Hematopoietic multipotent progenitor cell treated with erythropoietin and hydrocortisone succinate and interleukin-3 and kit ligand, for 6 days (in vitro differentiated cells): ENCODE measurements around the gene DLK2.
A peak's percentile ranks its signal among the peaks of the same experiment; 100 is the strongest.
"Not testable (repeated sequence)": the region's sequence is repeated elsewhere in the genome, so short reads cannot be mapped to it uniquely, and the experiment has no call there.

Source experiments
- DNase-seq: peaks from one replicate; pipeline ENCODE4 v3.0.0-alpha.2; 2015

The DLK2 gene, protein sequence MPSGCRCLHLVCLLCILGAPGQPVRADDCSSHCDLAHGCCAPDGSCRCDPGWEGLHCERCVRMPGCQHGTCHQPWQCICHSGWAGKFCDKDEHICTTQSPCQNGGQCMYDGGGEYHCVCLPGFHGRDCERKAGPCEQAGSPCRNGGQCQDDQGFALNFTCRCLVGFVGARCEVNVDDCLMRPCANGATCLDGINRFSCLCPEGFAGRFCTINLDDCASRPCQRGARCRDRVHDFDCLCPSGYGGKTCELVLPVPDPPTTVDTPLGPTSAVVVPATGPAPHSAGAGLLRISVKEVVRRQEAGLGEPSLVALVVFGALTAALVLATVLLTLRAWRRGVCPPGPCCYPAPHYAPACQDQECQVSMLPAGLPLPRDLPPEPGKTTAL

DNA sequence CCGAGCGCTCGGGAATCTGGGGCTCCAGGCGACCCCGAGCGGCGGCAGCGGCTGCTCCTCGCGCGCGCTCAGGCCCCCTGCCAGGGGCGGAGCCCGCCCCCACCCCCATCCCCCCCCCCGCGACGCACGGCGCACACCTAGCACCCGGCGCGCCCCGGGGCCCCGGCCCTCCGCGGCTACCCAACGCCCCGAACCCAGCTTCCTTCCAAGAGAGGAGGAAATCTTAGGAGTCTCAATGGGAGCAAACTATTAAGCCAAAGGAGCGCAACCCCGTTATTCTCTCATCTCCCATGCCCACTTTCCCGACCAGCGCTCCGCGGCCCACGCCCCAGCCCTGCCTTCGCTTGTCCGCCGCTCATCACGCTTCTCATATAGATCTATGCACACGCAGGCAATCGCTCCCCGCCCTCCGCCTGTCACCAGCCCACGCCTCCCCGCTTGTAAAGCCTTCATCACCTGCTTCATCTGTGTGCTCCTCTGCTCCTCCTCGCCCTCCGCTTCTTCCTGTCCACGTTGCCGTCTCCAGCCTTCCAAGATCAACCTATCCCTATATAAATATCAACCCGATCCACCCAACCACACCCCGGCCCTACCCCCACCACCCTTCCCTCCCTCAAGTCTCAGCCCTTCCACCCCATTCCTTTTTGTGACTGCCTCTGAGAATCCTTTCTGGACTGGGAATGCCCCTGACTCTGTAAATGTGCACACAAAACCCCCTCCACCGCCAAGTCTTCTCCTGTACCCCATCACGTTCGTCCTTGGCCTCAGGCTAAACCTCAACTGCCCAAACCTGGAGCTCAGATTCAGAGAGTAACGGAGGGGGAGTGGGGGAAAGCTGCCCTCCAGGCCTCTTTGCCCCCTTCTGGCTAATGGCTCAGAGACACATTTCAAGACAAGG is at the start of gene DLK2:
TSS of gene DLK2 (minus strand) at position 18 of the 898 bp plus-strand sequence. CDS start 723 bp downstream, outside the sequence.
- peak; percentile 60 for DNase-seq

DNA sequence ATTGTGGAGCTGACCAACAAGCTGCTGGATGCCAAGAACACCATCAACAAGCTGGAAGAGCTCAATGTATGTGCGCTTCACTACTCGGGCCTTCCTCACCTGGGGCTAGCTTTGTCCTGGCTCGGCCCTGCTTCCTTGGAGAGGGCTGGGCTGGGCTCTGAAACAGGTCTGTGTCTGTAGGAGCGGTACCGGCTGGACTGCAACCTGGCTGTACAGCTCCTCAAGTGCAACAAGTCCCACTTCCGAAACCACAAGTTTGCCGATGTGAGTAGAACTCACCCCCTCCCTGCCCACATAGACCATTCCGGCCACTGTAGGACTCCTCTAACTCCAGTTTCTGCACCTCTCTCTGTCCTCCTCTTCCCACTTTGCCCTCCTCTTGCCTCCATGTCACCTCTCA is 48.1 kb upstream of the DLK2 start:
- no peak for DNase-seq

DNA sequence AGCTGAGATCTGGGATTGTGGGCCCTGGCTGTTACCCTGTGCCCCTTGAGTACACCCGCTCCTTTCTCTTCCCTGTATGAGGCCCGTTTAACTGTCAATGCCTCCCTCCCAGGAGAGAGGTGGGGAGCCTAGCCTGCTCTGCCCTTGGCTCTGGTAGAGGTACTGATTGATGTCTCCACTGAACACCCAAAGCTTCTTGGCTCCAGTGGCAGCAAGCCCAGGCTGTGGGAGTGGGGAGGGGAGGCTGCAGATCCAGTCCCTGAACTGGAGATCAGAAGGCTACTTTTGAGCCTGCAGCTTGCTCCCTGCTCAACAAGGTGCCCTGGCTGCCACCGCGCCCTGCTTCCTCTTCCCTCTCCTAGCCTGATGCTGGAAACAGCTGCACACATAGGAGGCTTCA is 47.3 kb upstream of the DLK2 start:
- no peak for DNase-seq

DNA sequence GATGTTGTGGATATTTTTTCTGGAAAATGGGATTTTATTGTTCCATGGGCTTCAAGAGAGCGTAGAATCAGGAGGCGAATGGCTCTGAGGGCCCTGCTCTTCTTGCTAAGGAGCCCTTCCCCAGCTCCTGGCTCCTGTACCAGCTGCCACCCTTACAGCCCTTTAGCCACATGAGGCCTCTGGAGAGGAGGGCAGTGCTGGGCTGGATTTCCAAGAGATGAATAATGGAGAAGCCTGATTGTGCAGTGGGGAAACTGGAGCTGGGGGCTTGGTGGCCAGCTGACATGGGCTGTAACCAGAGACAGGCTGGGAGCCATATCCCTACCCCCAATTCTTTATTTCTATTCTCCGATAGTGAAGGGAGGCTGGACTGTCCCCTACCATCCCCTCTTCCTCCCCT is 45.6 kb upstream of the DLK2 start:
- no peak for DNase-seq

DNA sequence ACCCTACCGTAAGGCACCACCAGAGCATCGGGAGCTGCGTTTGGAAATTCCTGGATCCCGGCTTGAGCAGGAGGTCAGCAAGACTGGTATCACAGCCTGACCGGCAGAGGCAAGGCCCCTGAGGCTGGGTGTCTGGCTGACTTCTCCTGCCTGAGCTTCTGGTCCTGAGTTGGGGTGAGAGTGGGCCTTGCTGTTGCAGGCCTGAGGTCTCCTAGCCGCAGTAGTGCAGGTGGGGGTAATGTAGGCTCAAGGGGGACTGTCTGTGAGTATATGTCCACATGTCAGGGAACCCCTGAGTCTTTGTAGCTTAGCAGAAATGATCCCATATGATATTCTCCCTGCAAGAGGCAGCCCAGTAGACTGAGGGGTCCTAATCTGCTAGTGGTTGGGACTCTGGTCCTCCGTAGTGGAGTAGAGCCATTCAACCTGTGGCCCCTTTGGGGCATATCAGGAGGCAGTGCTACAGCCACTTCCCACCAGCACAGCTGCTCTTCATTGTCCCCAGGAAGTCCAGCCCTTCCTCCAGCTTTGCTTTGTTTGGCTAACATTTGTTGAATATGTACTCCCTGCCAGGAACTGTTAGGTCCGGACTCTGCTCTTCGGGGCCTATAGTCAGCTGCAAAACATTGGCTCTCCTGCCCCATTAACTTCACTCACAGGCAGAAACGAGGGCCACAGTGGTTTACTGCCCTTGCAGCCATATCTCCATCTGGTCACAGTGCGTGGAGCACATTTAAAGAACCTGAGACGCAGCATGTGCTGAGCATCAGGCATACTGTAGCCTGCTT is 43.9 kb upstream of the DLK2 start:
- DNase-seq, result no peak

DNA sequence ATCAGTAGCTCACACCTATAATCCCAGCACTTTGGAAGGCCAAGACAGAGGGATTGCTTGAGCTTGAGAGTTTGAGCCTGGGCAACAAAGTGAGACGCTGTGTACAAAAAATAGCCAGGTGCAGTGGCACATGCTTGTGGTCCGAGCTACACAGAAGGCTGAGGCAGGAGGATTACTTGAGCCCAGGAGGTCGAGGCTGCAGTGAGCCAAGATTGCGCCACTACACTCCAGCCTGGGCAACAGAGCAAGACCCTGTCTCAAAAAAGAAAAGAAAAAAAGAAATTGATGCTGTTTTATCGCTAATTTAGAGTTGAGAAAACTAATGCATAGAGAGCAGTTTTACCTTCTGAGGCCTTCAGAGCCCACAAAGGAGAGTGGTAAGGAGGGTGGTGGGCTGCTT is 42.9 kb upstream of the DLK2 start:
- not testable (repeated sequence) for DNase-seq

DNA sequence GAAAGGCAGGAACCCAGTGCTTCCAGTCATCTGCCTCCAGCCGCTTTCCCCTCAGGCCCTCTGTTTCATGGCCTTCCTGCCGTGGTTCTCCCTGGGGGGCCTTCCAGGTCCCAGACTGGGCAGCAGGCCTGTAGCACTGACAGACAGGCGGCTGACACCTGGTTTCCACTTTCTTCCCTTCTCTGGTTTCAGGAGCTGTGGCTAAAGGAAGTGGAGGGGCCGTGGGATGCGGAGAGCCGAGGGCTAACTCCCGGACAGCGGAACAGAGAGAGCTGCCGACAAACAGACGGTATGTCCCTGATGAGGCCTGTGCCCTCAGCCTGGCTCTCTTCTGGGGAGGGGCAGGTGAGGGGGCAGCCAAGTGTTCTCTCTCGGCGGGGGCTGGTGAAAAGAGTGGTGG is 42.3 kb upstream of the DLK2 start:
- no peak for DNase-seq

DNA sequence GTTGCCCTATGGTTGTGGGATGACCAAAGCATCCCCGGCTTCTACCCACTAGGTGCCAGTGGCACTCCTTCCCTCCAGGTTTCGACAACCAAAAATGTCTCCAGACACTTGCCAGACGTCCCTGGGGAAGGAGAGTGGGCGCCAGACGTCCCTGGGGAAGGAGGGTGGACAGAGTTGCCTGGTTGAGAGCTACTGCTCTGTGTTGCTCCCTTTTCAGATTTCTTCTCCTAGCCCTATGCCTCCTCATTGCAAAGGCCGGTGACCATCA is 41.7 kb upstream of the DLK2 start:
- DNase-seq, result no peak

DNA sequence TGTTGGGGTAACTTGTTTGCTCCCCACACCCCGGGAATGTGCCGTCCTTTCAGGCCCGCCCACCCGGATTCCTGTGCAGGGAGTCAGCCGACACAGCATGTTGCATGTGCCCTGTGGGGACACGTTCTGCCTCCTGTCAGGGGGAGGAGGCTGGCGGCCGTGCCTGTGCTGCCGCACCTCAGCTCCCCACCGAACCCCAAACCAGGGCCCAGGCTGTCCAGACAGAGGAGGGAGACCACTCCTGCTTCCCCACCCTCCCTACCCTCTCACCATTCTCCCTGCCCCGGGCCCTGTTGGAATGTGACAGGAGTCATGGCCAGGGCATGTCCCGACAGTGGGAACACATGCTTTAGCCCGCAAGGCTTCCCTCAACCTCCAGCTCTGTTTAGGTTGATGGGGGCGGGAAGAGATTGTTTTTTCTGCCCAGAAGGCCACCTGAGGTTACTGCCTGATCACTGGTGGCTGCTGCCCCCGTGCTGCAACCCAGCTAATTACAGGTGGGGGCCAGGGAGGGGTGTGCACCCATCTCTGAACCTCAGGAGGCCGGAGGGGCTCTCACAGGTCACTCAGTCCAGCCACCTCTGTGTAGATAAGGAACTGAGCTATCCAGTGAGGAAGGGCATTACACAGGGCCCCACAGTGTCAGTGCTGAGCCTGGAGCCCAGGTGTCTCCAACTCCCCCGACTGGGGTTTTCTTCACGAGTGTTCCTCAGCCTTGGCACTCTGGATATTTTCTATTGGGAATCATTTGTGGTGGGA is 41.2 kb upstream of the DLK2 start:
- DNase-seq, result peak; percentile 35

DNA sequence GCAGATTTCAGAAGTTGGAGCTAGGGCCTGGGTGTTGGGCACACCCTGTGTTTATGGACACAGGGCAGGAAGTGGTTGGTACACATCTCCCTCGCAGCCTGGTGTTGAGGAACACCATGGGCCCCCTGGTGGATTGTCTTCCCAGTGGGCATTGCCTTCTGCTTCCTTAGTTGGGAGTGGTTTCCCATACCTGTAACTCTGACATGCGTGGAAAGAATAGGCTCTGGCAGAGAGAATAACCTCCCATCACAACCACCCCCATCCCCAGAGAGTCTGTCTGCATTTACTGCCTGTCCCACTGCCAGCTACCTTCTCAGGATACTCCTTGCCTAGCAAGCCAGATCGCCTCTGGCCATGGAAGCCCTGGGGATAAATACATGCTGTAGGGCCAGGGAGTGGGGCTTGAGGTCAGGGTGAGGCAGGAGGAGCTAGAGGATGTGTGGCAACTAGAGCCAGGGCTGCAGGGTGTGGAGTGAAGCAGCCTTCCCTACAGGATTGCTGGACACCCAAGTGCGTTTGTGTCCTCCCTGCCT is 40.1 kb upstream of the DLK2 start:
- DNase-seq, result peak; percentile 28

DNA sequence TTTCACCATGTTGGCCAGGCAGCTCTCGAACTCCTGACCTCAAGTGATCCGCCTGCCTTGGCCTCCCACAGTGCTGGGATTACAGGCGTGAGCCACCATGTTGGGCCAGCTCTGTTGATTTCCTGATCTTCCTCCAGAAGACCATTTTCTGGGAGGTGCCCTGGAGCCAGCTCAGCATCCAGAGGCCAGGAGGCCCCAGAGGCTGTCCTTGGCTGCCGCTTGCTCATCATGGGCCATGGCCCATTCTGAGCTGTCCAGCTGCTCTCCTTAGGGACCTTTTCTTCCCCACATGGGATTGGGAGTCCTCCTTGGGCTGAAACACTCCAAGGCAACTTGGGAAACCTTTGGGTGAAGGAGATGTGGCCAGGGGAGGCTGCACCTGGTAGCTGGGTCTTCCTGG is 39.4 kb upstream of the DLK2 start:
- DNase-seq, result no peak

DNA sequence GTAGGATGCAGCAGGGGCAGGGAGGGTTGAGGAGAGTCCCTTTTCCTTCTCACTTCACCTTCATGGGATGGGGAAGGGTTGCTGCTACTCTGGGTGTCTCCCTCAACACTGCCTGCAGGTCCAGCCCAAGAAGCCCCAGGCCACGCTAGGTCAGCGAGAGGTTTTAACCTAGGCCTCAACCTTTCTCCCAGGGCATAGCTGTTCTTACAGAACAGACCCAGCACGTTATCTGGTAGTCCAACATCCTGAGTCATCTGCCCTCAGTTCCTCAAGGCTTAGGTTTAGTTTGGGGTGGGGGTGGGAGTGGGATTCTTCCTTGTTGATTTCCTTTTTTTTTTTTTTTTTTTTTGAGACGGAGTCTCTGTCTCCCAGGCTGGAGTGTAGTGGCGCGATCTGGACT is 39.0 kb upstream of the DLK2 start:
- no peak for DNase-seq

DNA sequence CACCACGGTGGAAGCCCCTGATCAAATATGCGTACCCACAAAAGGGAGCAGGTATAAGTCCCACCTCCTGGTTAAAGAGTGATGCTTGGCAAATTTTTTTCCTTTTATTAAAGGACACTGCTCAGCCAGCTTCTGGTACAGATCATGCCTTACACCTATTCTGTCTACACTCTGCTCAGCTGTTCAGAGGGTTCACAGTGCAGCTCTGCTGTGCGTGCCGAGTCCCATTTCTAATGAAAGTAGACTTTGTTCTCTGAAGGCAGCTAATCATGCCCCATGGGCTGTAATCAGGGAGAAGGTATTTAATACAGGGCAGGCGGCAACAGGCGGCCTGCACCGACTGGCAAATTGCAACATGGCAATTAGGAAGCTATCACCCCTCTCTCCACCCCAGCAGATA is 38.5 kb upstream of the DLK2 start:
- DNase-seq, result no peak

DNA sequence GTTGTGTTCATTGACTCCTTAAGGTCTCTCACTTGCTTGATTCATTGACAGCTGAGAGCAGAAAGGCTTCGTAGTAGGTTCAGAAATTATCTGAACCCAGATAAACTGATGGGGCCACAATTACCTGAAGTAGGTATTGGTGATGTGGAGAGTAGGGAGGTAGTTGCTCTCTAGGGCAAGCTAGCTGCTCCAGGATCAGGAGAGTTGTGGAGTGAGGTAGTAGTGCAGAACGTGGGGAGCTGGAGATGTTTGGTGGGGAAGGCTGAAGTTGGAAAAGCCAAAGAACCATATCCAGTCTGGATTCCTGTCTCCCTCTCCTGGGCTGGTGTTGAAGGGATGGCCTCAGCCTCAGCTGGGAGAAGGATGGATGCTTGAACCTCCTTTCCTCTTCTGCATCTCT is 37.9 kb upstream of the DLK2 start:
- DNase-seq, result no peak

DNA sequence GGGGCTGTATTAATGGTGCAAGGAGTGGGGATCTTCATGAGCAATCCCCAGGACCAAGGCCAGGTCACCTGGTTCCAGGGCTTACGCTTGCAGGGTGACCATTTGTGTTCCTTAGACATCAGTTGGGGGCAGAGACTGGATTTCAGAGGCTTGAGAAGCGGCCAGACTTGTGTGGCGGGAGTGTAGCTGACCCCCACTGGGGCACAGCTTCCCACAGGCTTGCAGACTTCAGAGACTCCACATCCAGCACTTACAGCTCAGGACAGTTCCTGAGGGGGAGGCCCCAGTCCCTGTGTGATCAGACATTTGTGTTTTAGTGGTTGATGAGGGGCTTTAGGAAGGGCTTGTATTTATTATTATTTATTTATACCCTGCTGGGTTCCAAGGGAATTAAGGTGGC is 37.3 kb upstream of the DLK2 start:
- DNase-seq, result no peak

DNA sequence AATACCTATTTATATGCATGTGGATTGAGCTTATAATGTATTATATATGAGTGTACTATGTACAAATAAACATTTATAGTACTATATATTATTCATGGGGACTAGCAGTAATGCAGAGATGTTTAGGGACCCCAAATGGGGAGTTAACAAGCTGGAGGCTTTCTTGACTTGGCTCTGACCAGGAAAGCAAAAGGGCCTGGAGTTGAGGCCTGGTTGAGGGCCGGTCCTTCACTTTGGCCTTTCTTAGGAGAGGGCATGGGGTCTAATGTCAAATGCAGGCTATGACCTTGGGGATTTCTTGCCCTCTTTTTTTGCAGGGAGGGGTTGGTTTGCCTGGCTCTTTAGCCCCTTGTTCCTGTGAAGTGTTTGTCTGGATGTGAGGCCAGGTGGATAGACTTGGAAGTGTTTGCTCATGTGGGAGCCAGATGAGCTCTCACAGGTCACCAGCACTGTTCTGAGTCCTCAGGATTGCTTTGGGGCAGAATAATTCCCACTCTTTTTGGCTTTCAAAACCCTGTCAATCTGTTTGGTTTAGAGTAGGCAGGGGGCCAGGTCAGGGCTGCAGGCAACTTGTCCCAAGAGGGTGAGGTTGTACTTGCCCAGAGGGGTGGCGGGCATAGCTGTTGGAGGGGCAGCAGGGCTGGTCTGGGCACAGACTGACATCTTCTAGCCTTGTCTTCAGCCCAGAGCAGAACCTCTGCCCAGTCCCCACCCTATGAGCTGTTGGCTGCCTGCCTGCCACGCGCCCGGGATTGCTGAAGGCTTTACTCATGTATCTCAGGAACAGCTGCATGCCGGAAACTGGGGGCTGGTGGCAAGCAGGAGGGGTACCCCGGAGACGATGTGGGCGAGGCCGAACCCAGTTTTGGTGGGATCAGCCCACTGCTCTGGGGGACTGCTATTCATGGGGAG is 36.7 kb upstream of the DLK2 start:
- DNase-seq, result no peak

DNA sequence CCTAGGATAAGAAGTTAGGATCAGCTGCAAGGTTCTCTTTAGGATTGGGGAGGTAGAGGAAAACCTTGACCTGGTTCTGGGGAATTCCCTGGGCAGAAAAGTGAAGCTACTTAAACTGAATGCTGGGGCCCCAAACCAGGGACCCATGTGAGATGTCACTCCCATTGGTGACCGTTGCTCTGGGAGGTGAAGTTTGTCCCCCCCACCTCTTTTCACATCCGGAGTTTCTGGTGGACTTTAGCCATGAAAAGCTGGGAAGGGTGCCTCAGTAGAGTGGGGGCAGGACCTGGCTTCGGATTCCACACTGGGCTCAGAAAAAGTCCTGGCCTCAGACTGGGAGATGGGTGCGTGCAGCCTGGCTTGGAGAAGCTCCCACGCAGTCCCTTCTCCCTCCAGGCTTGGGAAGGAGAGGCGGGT is 35.2 kb upstream of the DLK2 start:
- DNase-seq, result no peak

DNA sequence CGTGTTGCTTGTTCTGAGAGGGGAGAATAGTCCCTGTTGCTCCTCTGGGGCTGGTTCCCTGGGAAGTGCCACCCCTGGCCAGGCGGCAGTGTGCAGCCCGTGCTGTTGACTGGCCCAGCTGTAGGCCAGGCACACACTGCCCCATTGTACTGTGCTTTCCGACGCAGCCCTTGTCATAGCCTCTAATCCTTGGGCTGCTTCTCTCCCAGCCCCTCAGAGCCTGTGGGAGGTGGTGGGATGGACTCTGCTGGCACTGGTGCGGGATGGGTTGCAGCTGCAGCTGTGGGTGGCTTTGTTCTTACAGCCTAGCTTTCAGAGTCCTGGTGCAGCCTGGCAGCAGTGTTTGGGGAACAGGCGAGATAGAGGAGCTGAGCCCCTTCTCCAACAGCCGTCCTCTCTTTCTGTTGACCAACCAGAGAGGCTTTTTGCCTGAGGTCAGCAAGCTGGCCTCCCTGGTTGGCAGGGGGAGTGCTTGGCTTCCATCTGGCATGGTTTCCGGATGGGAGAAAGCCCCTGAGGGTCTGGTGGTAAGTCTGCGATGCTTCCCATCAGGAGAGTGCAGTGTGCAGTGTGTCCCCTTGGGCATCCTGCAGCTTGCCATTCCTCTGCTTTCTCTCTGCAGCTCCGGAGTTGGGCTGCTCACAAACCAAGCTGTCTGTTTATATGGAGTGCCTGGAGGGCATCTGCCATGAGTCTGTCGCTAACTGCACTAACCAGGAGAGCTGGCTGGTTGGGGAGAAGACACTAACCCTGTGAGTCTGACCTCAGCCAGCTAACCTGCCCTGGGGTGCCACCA is 34.1 kb upstream of the DLK2 start:
- no peak for DNase-seq

DNA sequence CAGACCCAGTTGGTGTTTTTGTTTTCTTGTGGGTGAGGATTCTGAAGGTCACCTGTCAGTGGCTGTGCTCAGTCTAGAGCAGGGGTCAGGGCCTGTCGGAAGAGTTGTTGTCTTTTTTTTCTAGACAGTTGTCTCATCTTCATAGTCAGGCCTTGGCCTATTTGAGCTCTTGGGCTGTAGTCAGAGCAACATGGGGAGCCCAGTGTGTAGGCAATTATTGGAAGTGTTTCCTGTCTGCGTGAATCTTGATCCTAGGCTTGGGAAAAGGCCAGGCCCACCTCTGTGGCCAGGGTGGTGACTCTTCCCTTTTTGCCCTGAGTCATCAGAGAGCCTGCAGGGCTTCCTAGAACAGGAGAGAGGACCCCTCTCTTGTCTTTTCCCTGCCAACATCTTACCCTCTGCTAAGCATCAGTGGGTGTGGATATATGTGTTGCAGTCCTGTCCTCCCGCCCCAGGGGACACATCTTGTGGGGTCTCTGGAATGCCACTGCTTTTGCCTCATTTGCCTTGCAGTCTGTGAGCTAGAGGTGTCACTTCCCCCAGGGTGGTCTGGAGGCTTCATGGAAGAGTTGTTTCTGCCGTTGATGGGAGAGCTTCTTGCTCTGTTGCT is 33.4 kb upstream of the DLK2 start:
- DNase-seq, result no peak

DNA sequence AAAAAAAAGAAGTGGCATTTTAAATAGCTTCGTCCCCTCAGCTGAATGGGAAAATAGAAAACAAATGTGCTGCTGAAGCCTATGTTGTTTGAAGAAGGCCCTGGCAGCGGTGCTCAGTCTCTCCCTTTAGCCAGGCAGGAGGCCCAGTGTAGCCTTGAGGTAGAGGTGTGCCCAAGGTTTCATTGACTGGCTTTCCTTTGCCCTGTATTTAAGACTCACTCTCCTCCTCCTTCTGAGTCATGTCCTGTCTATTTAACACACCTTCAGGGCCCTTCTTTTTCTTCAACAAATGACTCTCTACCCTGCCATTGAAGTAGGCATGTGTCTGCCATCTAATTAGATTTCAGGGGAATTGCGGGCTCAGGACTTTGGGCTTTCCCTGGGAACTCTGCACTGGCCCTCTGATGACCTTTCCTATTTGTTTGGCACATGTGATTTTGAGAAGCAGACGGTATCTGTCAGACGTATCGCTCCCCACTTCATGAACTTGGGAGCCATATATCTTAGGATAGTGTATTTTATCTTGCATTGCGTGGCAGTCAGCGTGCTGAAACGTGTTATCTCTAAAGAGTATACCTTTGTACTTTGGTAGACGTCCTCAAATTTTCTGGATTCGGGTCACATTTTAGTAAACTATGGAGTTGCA is 26.4 kb upstream of the DLK2 start:
- no peak for DNase-seq
